Measurements from ENCODE around the gene TBC1D1.
A peak's percentile ranks its signal among the peaks of the same experiment; 100 is the strongest.

TBC1D1 gene

DNA sequence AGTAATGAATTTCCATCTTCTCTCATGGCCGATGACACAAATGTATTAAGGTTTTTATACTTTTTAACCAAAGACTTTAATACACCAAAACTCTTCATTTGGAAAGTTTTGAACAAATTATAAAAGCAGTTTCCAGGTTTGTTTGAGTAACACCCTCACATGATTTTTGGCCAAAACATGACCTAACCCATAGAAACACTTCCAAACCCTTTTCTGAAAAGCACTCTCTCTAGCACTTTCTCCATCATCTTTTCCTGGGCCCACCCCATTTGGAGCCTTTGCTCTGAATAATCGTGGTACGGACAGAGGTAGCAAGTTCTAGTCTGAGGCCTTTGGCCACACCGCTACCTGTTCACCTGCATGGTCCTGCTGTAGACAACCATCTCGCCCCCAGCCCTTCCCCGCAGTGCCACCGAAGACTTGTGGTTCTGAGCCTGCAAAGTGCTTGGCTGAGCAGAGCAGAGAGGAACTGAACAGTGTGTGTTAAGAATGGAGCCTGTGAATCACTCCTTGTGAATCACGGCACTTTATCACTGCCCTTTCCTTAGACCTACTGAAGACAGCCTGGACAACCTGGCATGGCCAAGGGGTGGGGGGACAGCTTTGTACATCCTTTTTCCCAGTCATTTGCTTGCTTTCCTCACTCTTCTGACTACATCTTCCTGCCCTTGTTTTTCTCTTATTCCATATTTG lies 251.1 kb downstream of the TBC1D1 start:
- no peak for DNase-seq (ENCODE audit: low read depth)
- H3K4me1 ChIP-seq (ENCODE audit: control insufficient read depth, insufficient read depth, low read length) = peaks cover 50% of the 10 kb centered on the region
- H3K4me3 ChIP-seq (ENCODE audit: low read length) = peak overlapping the region; percentile 43
- no peaks in the 10 kb centered on the region for H3K36me3 ChIP-seq (ENCODE audit: control insufficient read depth, insufficient read depth, low read length, severe bottlenecking)
- H3K9me3 ChIP-seq (ENCODE audit: control insufficient read depth, low read length) = no peaks in the 10 kb centered on the region
- H3K9ac ChIP-seq (ENCODE audit: low read length) = peak overlapping the region; percentile 20
- no peaks in the 10 kb centered on the region for H3K27me3 ChIP-seq (replicated peaks; ENCODE audit: control insufficient read depth, insufficient read depth, low read length)

DNA sequence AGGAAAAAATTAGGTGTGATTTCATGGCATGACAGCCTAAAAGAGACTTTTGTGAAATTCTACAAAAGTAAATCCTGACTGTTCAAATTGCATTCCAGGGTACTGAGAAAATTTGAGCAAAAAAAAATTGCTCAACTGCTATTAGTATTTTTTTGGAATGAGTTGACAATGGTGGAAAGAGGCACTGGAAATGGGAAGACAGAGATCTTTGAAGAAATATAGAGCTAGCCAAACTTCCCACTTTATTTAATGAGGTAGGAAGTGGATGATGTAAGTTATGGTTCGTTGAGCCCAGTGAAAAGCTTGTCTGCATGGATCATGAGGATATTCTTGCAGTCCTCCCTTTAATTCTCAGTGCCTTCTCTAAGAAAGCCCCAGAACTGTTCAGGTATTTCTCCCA lies 253.1 kb downstream of the TBC1D1 start:
- Histone ChIP-seq H3K4me3 (ENCODE audit: low read length) (no peak overlapping the region), H3K4me1 (ENCODE audit: control insufficient read depth, insufficient read depth, low read length) (peaks cover 50% of the 10 kb centered on the region), H3K36me3 (ENCODE audit: control insufficient read depth, insufficient read depth, low read length, severe bottlenecking) (no peaks in the 10 kb centered on the region), H3K9me3 (ENCODE audit: control insufficient read depth, low read length) (no peaks in the 10 kb centered on the region), H3K27me3 (replicated peaks; ENCODE audit: control insufficient read depth, insufficient read depth, low read length) (no peaks in the 10 kb centered on the region), H3K9ac (ENCODE audit: low read length) (no peak overlapping the region)
- no peak for DNase-seq (ENCODE audit: low read depth)

DNA sequence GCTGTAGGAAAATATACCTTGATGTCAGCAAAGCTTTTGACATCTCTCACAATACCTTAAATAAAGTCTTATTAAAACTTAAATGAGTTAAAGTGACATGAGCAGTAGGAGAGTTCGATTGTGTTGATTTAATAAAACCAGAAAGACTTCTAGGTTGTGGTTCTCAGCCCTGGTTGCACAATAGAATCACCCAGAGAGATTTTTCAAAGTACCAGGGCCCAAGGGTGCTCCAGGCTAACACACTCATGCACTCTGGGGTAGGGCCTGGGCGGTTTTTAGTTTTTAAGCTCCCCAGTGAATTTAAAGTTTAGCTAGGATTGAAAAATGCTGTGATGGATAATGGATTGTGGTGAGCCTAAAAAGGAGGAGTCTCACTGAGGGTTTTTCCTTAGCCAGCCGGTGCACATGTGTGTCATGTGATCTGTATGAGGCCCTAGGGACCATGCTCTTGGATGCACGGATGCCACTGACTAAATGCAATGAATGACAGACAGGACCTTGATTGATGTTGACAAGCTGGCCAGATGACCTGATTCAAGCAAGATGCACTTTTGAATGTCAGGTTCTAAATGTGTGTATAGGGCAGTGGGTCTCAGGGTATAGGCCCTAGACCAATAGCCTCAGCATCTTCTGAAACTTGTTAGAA lies 254.3 kb downstream of the TBC1D1 start:
- DNase-seq (ENCODE audit: low read depth) = no peak
- H3K36me3 ChIP-seq (ENCODE audit: control insufficient read depth, insufficient read depth, low read length, severe bottlenecking) = no peaks in the 10 kb centered on the region
- H3K4me1 ChIP-seq (ENCODE audit: control insufficient read depth, insufficient read depth, low read length) = peaks cover 60% of the 10 kb centered on the region
- no peaks in the 10 kb centered on the region for H3K9me3 ChIP-seq (ENCODE audit: control insufficient read depth, low read length)
- no peak overlapping the region for H3K9ac ChIP-seq (ENCODE audit: low read length)
- H3K27me3 ChIP-seq (replicated peaks; ENCODE audit: control insufficient read depth, insufficient read depth, low read length) = no peaks in the 10 kb centered on the region
- H3K4me3 ChIP-seq (ENCODE audit: low read length) = no peak overlapping the region

DNA sequence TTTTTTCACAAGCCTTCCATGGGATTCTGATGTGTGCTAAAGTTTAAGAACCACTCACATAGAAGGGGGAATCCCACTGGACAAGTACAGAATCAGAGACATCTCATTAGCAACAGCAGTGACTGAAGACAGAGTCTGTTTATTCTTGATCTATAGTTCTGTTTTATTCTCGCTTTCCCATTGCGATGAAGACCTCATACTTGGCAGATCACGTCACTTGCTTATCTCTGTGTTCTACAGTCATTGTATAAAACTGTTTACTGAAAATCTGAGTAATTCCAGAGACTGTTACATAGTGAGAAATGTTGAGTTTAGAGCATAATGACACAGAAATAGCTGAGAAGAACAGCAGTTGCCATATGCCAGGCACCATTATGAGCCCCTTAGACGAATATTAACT lies 254.9 kb downstream of the TBC1D1 start:
- Histone ChIP-seq H3K4me3 (ENCODE audit: low read length) (no peak overlapping the region), H3K36me3 (ENCODE audit: control insufficient read depth, insufficient read depth, low read length, severe bottlenecking) (no peaks in the 10 kb centered on the region), H3K9ac (ENCODE audit: low read length) (no peak overlapping the region), H3K9me3 (ENCODE audit: control insufficient read depth, low read length) (no peaks in the 10 kb centered on the region), H3K27me3 (replicated peaks; ENCODE audit: control insufficient read depth, insufficient read depth, low read length) (no peaks in the 10 kb centered on the region), H3K4me1 (ENCODE audit: control insufficient read depth, insufficient read depth, low read length) (peaks cover 66% of the 10 kb centered on the region)
- peak; percentile 55 for DNase-seq (ENCODE audit: low read depth)

DNA sequence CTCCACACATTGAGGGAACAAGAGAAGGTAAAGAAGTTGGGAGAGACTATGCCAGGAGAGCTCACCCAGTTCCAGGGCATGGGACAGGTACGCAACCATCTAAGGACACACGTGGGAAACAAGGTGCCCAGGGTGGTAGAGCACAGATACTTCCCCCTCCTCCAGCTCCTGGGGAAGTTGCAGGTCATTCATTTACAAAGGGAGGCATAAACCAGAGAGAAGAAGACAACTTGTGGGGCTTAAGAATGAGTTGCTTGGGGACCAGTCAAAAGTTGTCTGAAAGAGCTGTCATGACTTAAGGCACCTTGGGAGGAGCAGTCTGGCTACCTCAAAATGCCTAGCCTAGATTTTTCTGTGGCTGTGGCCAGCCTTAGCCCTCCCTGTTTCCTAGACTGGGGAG lies 255.5 kb downstream of the TBC1D1 start:
- H3K4me3 ChIP-seq (ENCODE audit: low read length) = no peak overlapping the region
- no peaks in the 10 kb centered on the region for H3K9me3 ChIP-seq (ENCODE audit: control insufficient read depth, low read length)
- no peak overlapping the region for H3K9ac ChIP-seq (ENCODE audit: low read length)
- no peaks in the 10 kb centered on the region for H3K36me3 ChIP-seq (ENCODE audit: control insufficient read depth, insufficient read depth, low read length, severe bottlenecking)
- no peaks in the 10 kb centered on the region for H3K27me3 ChIP-seq (replicated peaks; ENCODE audit: control insufficient read depth, insufficient read depth, low read length)
- no peak for DNase-seq (ENCODE audit: low read depth)
- peaks cover 72% of the 10 kb centered on the region for H3K4me1 ChIP-seq (ENCODE audit: control insufficient read depth, insufficient read depth, low read length)

DNA sequence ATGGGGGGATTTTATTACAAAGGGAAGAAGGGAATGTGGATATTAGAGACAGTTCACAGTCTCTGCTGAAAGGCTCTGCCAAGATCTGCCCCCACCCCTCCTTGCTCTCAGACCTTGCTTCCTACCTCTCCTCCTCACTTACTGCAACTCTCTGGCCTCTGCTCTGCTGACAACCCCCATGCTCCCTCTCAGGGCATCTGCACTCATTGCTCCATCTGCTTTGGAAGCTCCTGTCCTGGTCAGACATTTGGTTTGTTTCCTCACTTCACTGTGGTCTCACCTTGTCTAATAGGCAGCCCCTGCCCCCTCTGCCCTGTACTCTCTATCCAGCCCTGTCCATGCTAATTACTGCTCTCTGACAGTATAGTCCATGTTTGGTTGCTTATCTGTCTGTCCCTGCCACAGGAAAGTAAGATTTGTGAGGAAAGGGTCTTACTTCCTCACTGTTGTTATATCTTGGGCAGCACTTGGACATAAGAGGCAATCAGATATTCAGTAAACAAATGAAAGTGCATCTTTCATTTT lies 258.6 kb downstream of the TBC1D1 start:
- no peak for DNase-seq (ENCODE audit: low read depth)
- Histone ChIP-seq H3K4me3 (ENCODE audit: low read length) (peak overlapping the region; percentile 38), H3K9me3 (ENCODE audit: control insufficient read depth, low read length) (no peaks in the 10 kb centered on the region), H3K36me3 (ENCODE audit: control insufficient read depth, insufficient read depth, low read length, severe bottlenecking) (no peaks in the 10 kb centered on the region), H3K4me1 (ENCODE audit: control insufficient read depth, insufficient read depth, low read length) (peaks cover 50% of the 10 kb centered on the region), H3K27me3 (replicated peaks; ENCODE audit: control insufficient read depth, insufficient read depth, low read length) (no peaks in the 10 kb centered on the region), H3K9ac (ENCODE audit: low read length) (peak overlapping the region; percentile 27)

DNA sequence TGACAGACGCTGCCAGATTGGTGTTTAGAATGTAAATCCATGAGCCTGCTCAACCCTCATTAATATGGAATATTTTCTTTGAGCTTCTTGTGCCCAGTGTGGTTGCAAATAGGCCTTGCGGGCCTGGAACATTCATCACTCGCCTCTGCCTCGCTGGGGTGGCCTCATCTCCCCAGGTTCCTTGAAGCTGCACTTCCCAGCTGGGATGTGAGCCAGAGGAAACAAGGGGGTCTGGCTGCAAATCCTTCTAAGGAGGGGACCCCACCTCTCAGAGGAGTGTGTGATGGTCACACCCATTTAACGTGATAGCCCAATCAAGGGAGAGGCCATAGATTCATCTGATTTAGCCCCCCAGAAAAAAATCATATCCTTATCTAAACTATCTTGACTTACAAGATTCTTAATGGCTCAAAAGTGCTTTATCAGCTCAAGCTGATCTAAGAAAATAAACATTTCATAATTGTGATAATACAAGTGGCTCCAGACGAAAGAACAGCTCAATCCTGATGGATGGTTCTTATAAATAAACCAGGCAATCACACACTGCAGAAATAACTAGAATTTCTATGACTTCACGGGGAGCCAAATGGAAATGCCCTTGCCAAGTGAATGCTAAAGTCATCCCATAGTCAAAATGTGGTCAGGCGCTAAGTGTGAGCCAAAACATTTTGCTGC lies 259.2 kb downstream of the TBC1D1 start:
- DNase-seq (ENCODE audit: low read depth) = no peak

DNA sequence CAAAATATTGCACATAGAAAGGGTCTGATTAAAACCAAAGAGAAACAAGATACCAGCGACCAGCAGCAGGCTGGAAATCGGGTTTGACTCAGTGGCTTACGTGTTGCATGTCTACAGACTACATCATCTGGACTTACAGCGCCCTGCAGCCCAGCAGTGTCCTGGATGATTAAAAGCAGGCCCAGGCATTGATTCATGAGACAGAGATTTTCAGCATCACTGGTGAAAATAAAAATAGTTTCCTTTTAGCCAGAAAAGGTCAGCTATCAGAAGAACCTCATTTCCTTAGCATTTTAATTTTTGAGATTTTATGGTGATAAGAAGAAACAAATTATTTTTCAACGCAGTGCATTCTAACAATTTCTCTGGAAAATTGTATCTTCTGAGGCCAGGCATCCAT lies 259.9 kb downstream of the TBC1D1 start:
- Histone ChIP-seq H3K36me3 (ENCODE audit: control insufficient read depth, insufficient read depth, low read length, severe bottlenecking) (no peaks in the 10 kb centered on the region), H3K9ac (ENCODE audit: low read length) (peak overlapping the region; percentile 0), H3K4me1 (ENCODE audit: control insufficient read depth, insufficient read depth, low read length) (peaks cover 48% of the 10 kb centered on the region), H3K27me3 (replicated peaks; ENCODE audit: control insufficient read depth, insufficient read depth, low read length) (no peaks in the 10 kb centered on the region), H3K4me3 (ENCODE audit: low read length) (peak overlapping the region; percentile 35), H3K9me3 (ENCODE audit: control insufficient read depth, low read length) (no peaks in the 10 kb centered on the region)
- peak; percentile 90 for DNase-seq (ENCODE audit: low read depth)

More for the DNA sequence above, 259.2 kb downstream of the TBC1D1 start:
- Histone ChIP-seq H3K4me3 (ENCODE audit: low read length) (peak overlapping the region; percentile 38), H3K27me3 (replicated peaks; ENCODE audit: control insufficient read depth, insufficient read depth, low read length) (no peaks in the 10 kb centered on the region), H3K9ac (ENCODE audit: low read length) (peak overlapping the region; percentile 27), H3K9me3 (ENCODE audit: control insufficient read depth, low read length) (no peaks in the 10 kb centered on the region), H3K4me1 (ENCODE audit: control insufficient read depth, insufficient read depth, low read length) (peaks cover 50% of the 10 kb centered on the region), H3K36me3 (ENCODE audit: control insufficient read depth, insufficient read depth, low read length, severe bottlenecking) (no peaks in the 10 kb centered on the region)

DNA sequence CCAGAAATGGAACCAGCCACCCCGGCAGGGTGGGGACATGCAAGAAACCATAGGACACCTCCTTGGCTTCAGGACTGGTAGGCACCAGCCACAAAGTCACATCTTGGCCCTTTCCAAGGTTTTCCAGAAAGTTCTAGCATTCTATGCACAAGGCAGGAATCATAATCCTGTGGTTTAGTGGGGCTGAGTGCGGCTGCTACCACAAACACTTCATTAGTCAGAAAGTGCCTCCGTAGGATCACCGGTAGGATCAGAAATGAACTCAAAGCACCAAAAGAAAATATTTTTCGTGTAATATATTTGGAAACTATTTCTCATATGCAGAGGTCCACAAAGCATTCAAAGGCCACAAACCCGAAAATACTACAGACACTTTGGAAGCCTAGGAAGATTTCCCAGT lies 261.0 kb downstream of the TBC1D1 start:
- no peak overlapping the region for H3K9ac ChIP-seq (ENCODE audit: low read length)
- H3K9me3 ChIP-seq (ENCODE audit: control insufficient read depth, low read length) = no peaks in the 10 kb centered on the region
- DNase-seq (ENCODE audit: low read depth) = no peak
- no peaks in the 10 kb centered on the region for H3K27me3 ChIP-seq (replicated peaks; ENCODE audit: control insufficient read depth, insufficient read depth, low read length)
- no peak overlapping the region for H3K4me3 ChIP-seq (ENCODE audit: low read length)
- peaks cover 44% of the 10 kb centered on the region for H3K4me1 ChIP-seq (ENCODE audit: control insufficient read depth, insufficient read depth, low read length)
- no peaks in the 10 kb centered on the region for H3K36me3 ChIP-seq (ENCODE audit: control insufficient read depth, insufficient read depth, low read length, severe bottlenecking)

DNA sequence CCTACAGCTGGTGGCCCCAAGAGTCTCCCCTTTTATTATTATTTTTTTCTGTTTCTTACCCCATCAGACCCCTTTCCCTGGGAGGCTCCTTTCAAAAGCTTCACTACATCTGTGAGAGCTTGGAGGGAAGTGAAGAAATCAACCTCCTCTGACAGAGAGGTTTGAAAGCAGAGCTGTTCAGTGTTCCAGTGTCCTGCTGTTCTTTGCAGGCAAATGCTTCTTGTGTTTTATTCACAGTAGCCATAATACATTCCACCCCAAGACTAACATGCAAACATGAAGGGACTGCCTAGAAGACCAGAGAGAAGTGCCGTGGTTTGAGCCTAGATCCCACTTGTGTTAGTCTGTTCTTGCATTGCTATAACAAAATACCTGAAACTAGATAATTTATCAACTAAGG lies 261.4 kb downstream of the TBC1D1 start:
- Histone ChIP-seq H3K9ac (ENCODE audit: low read length) (no peak overlapping the region), H3K4me3 (ENCODE audit: low read length) (no peak overlapping the region), H3K27me3 (replicated peaks; ENCODE audit: control insufficient read depth, insufficient read depth, low read length) (no peaks in the 10 kb centered on the region), H3K4me1 (ENCODE audit: control insufficient read depth, insufficient read depth, low read length) (peaks cover 44% of the 10 kb centered on the region), H3K36me3 (ENCODE audit: control insufficient read depth, insufficient read depth, low read length, severe bottlenecking) (no peaks in the 10 kb centered on the region), H3K9me3 (ENCODE audit: control insufficient read depth, low read length) (no peaks in the 10 kb centered on the region)
- no peak for DNase-seq (ENCODE audit: low read depth)

DNA sequence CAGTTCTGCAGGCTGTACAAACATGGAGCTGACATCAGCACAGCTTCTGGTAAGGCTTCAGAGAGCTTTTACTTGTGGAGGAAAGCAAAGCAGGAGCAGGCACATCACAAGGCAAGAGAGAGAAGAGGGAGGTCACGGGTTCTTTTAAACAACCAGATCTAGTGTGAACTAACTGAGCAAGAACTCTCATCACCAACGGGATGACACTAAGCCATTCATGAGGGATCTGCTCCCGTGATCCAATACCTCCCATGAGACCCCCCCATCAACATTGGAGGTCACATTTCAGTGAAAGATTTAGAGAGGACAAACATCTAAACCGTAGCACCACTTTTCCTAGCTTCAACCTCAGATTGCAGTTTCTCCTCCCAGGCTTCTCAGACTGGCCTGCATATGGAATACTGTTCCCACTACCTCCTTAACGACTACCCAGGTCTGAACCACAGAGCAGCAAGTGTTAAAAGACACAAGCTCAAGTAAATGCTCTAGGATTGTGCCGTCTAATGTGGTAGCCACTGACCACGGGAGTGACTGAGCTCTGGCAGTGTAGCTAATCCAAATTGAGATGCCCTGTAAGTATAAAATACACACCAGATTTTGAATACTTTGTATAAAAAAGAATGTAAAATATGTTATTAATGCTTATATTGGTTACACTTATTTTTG lies 262.0 kb downstream of the TBC1D1 start:
- Histone ChIP-seq H3K4me3 (ENCODE audit: low read length) (no peak overlapping the region), H3K36me3 (ENCODE audit: control insufficient read depth, insufficient read depth, low read length, severe bottlenecking) (no peaks in the 10 kb centered on the region), H3K9ac (ENCODE audit: low read length) (no peak overlapping the region), H3K27me3 (replicated peaks; ENCODE audit: control insufficient read depth, insufficient read depth, low read length) (no peaks in the 10 kb centered on the region), H3K9me3 (ENCODE audit: control insufficient read depth, low read length) (no peaks in the 10 kb centered on the region), H3K4me1 (ENCODE audit: control insufficient read depth, insufficient read depth, low read length) (peaks cover 44% of the 10 kb centered on the region)
- DNase-seq (ENCODE audit: low read depth) = no peak
